GM13977 (cell line): ENCODE results near the gene CAMTA1.

Experiments
- DNase-seq: peaks from one replicate; pipeline ENCODE4 v3.0.0; 2012; ENCODE audit warnings: low spot score
- in situ Hi-C: fragments of 300-500 bp; cut with MboI; formaldehyde crosslinking; loops from one replicate; pipeline ENCODE4 v1.12.0; 2022; ENCODE audit warnings: low sequenced_read_pairs, low pct_unique_long_range_greater_than_20kb, mixed read lengths, inconsistent platforms; ENCODE audit not compliant: unreplicated experiment
- TF ChIP-seq, protein P1 (sequence below): IDR thresholded peaks from 2 replicates; pipeline ENCODE4 v1.5.1; 2012; ENCODE audit warnings: mild to moderate bottlenecking, control low read depth; ENCODE audit not compliant: insufficient read depth; ENCODE audit errors: extremely low read depth, missing control alignments

Gene CAMTA1

DNA sequence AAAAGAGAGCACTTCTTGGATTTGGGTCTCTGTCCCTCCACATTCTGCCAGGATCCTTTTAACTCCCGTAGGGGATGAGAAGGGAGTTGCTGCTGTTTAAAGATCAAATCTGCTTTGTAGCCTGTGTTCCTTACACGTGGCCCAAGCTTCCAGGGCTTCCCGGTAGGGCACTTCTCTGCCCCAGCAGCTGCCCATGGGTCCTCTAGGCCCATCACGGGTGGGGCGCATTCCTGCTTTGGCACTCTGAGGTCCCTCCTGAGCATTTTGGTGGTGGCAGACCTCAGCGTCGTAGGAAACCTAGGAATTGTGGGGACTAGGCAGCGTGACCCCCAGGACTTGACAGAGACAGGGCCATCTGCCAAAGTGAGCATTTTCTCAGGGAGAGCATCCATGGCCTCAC lies 565.5 kb downstream of the CAMTA1 start:
- TF ChIP-seq, protein P1, sequence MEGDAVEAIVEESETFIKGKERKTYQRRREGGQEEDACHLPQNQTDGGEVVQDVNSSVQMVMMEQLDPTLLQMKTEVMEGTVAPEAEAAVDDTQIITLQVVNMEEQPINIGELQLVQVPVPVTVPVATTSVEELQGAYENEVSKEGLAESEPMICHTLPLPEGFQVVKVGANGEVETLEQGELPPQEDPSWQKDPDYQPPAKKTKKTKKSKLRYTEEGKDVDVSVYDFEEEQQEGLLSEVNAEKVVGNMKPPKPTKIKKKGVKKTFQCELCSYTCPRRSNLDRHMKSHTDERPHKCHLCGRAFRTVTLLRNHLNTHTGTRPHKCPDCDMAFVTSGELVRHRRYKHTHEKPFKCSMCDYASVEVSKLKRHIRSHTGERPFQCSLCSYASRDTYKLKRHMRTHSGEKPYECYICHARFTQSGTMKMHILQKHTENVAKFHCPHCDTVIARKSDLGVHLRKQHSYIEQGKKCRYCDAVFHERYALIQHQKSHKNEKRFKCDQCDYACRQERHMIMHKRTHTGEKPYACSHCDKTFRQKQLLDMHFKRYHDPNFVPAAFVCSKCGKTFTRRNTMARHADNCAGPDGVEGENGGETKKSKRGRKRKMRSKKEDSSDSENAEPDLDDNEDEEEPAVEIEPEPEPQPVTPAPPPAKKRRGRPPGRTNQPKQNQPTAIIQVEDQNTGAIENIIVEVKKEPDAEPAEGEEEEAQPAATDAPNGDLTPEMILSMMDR = no peak
- in situ Hi-C loops = no loop called here
- DNase-seq = no peak

DNA sequence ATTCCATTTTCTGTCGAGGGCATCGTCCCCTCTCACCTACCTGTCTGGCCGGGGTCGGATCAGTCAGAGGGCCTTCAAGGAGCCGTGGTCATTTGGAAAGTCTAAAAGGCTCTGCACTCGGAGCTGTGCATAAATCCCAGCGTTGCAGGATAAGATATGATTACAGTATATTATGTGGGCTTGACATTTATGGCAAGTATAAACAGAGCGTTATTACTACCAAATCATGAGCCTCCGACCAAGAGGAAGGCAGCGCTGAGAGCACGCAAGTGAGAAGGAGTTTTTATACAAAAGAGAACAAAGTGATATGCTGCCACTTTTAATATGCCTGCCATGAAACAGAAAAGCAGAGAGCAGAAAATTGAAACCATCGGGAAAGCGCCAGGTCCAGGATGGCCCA lies 566.4 kb downstream of the CAMTA1 start:
- no peak for DNase-seq
- TF ChIP-seq, protein P1 = no peak

DNA sequence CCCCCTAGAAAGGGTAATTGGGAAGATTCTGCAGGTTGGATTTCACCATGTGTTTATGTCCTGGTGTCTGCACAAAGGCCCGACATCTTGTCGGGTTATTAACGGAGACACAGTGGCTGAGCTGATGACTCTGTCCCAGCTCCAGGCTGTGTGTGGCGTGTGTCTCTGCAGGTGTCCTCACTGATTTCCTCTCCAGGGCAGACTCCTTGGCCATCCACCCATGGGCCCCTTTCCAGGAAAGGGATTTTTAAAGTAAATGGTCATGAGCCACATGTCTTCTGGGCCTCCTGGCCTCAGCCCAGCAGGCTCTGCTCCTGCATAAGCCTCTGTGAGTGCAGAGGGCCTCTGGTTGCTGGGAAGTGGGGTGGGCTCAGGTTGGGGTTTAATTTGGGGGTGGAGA lies 567.1 kb downstream of the CAMTA1 start:
- no peak for DNase-seq
- TF ChIP-seq, protein P1 = no peak
- in situ Hi-C loops = no loop called here

More for the DNA sequence above, 566.4 kb downstream of the CAMTA1 start:
- in situ Hi-C loops = no loop called here

DNA sequence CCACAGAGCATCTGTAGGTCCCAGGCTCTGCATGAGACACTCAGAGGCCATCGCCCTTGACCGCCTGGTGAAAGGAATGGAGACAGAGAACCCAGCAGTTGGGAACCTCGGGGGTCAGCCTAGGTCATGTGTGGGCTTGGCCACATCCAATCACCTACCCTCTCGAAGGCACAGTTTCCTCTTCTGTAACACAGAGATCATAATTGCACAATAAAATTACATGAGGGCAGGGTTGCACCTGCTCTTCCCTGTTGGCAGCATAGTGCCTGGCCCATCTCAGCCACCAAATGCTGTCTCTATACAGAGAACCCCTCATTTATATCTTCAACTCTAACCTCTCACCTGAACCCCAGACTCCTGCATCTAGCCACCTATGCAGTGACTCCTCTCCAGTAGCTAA lies 567.7 kb downstream of the CAMTA1 start:
- TF ChIP-seq, protein P1 = no peak
- in situ Hi-C loops = no loop called here

DNA sequence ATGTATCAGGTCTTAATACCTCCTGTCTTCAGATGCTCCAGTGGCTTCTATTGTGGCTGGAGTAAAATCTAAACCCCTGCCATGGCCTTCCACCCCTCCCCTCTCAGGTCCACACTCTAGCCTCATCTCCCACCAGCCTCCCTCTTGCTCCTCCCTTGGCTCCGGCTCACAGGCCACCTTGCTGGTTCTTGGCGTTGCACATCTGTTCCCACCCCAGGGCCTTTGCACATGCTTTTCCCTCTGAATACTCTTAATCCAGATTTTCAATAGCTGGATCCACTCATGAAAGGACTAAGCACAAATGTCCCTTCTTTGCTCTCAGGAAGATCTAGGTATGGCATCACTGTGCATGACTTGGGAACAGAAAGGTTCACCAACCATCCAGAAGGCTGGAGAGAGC lies 570.4 kb downstream of the CAMTA1 start:
- in situ Hi-C loops = no loop called here
- DNase-seq = no peak
- TF ChIP-seq, protein P1 = no peak

More for the DNA sequence above, 567.7 kb downstream of the CAMTA1 start:
- no peak for DNase-seq

DNA sequence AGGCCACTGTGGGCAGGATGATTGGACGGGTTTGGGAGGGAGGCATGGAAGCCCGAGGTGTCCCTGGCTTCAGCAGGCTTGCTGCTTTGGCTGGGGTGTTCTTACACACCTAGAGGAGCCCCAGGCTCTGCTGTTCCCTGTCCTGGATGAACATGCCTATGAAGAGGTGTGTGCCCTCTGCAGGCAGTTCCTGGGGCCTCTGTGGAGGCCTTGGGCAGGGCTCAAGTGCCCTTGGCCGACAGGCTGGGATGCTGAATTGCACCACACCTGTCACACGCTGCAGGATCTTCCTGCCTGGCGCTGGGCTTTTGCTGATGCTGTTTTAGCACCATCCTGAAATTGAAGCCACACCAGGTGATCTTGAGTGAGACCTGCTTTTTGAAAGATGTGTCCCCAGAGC lies 570.8 kb downstream of the CAMTA1 start:
- TF ChIP-seq, protein P1 = no peak
- in situ Hi-C loops = no loop called here
- DNase-seq = no peak

DNA sequence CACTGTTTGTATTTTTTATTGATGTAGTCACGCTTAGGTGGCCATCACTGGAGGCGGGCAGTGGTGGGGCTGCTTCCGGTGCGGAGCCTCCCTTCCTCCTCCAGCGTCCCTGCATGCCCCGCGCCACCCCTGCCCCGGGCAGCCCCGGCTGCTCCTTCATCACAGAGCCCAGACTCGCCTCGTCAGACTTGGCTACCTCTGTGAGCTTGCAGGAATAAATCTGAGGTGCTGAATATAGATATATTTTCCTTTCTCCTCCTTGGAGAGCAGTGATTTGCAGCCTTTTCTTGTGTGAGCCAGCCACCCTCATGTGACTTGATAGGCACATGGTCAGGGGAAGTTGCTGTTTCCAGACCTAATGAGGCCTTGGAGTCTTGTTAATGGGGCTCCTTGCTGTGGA lies 573.2 kb downstream of the CAMTA1 start:
- in situ Hi-C loops = no loop called here
- no peak for DNase-seq
- TF ChIP-seq, protein P1 = no peak
